Panc1 (cell line): ENCODE results near the gene DDX27. TPM values are rescaled to one million over a fixed set of nuclear protein-coding genes. Genes with fewer than 3 reads are reported as not detected.

ENCODE experiments used
- ATAC-seq: fragments of 200-7000 bp; cut with Tn5 transposase; 2 replicates; pipeline ENCODE4 v1.9.1; 2020; ENCODE audit warnings: mild to moderate bottlenecking, moderate library complexity
- BruUV-seq: library from RNA; stranded (reverse); fragments of 400-500 nt; replicated peaks from 2 replicates; lab custom pipeline; 2021; lab: Mats Ljungman, UMichigan
- CTCF ChIA-PET: fragments of 300-600 bp; sonication (Branson Sonifier 250); formaldehyde crosslinking; loops from one replicate; lab custom pipeline; 2022; ENCODE audit warnings: antibody characterized with exemption; lab: Charles Lee
- POLR2A ChIA-PET: fragments of 300-600 bp; sonication (Branson Sonifier 250); formaldehyde crosslinking; loops from one replicate; lab custom pipeline; 2022; ENCODE audit warnings: antibody characterized with exemption; lab: Charles Lee
- DNase-seq: peaks from one replicate; pipeline ENCODE4 v3.0.0-alpha.2; 2010; ENCODE audit warnings: low read depth, low spot score
- H3K27ac ChIP-seq: 2 replicates; pipeline ENCODE4 v1.5.1; 2011; ENCODE audit warnings: mild to moderate bottlenecking, low read length, inconsistent platforms
- H3K27me3 ChIP-seq: fragments of 200-500 bp; sonication (Bioruptor generic); 2 replicates; pipeline ENCODE4 v1.6.0; 2014; ENCODE audit warnings: low read length, inconsistent platforms; ENCODE audit not compliant: control insufficient read depth, insufficient read depth
- H3K36me3 ChIP-seq: fragments of 200-500 bp; sonication (Bioruptor generic); 2 replicates; pipeline ENCODE4 v1.5.1; 2014; ENCODE audit warnings: inconsistent platforms, mild to moderate bottlenecking, low read length, moderate library complexity; ENCODE audit not compliant: control insufficient read depth, insufficient read depth
- H3K4me1 ChIP-seq: 2 replicates; pipeline ENCODE4 v1.5.1; 2011; ENCODE audit warnings: inconsistent platforms, mild to moderate bottlenecking, low read length, moderate library complexity; ENCODE audit not compliant: control insufficient read depth, insufficient read depth
- H3K4me3 ChIP-seq, 2 experiments: 2 replicates each; pipeline ENCODE4 v1.5.1; 2011 to 2012; ENCODE audit warnings: low read depth in 2 of 2, low read length in 2 of 2, mild to moderate bottlenecking in 2 of 2, inconsistent platforms in 1 of 2, moderate library complexity in 1 of 2
- H3K9me3 ChIP-seq: fragments of 200-500 bp; sonication (Bioruptor generic); 2 replicates; pipeline ENCODE4 v1.5.1; 2014; ENCODE audit warnings: low read depth, mild to moderate bottlenecking, inconsistent platforms, low read length, moderate library complexity; ENCODE audit not compliant: control insufficient read depth, insufficient read depth
- CTCF ChIP-seq: fragments of 450-650 bp; IDR thresholded peaks from 2 replicates; pipeline ENCODE4 v1.5.1; 2017; ENCODE audit warnings: mild to moderate bottlenecking
- POLR2AphosphoS5 ChIP-seq: IDR thresholded peaks from 2 replicates; pipeline ENCODE4 v1.6.1; 2012; ENCODE audit warnings: mild to moderate bottlenecking, low read depth, low read length, moderate library complexity
- REST ChIP-seq, 2 experiments: IDR thresholded peaks; 2 replicates each; pipeline ENCODE4 v1.6.1; 2011 to 2012; ENCODE audit warnings: low read depth in 2 of 2, control low read depth in 1 of 2, low read length in 1 of 2, mild to moderate bottlenecking in 1 of 2, moderate library complexity in 1 of 2; ENCODE audit not compliant: insufficient read depth in 1 of 2
- SIN3A ChIP-seq: IDR thresholded peaks from 2 replicates; pipeline ENCODE4 v1.6.1; 2012; ENCODE audit warnings: low read depth, mild to moderate bottlenecking, low read length, moderate library complexity, borderline replicate concordance; ENCODE audit not compliant: insufficient read depth
- TCF7L2 ChIP-seq: IDR thresholded peaks from 2 replicates; pipeline ENCODE4 v1.6.1; 2011; ENCODE audit warnings: mild to moderate bottlenecking, low read depth, low read length, inconsistent platforms
- in situ Hi-C: cut with HindIII; loops from 2 replicates; pipeline ENCODE4 v1.10.0; 2016; ENCODE audit warnings: low sequenced_read_pairs, low pct_unique_long_range_greater_than_20kb
- intact Hi-C: fragments of 100-400 bp; cut with micrococcal nuclease; formaldehyde crosslinking; loops from one replicate; pipeline ENCODE4 v1.10.0; 2022; ENCODE audit not compliant: unreplicated experiment
- total RNA-seq: library from RNA; stranded (reverse); gene quantifications from one replicate; pipeline ENCODE4 v1.2.1, GENCODE V29; 2021; ENCODE audit not compliant: unreplicated experiment

DDX27 gene
- total RNA-seq, 1 experiment from 2014 or later, result 63.4 TPM

- no peaks in the 10 kb centered on the region for H3K27me3 ChIP-seq
- ChIA-PET POLR2A (no interaction called here), CTCF (no interaction called here)
- peaks cover 30% of the 10 kb centered on the region for H3K36me3 ChIP-seq
- in situ Hi-C loops, result no loop called here
- DNase-seq (no peak), ATAC-seq (no peak)
- H3K4me3 ChIP-seq, result peak overlapping the region in 1 of 2 experiments; percentile 96; a peak in 1 of 4 replicates
- H3K9me3 ChIP-seq, result no peaks in the 10 kb centered on the region
- H3K4me1 ChIP-seq, result peaks cover 9% of the 10 kb centered on the region
- no peak for TF ChIP-seq TCF7L2
- TF ChIP-seq POLR2AphosphoS5, result no peak
- TF ChIP-seq CTCF, result no peak
- no peak for TF ChIP-seq REST (IDR thresholded peaks at IDR 0.05; ENCODE audit: insufficient read depth in 1 of 2, low read depth in 2 of 2, low read length in 1 of 2)
- TF ChIP-seq SIN3A, result no peak
- no TSS peak for BruUV-seq
- peak overlapping the region; percentile 77 for H3K27ac ChIP-seq
- intact Hi-C loops, result no loop called here
Observed at GRCh38 chr20:49275636-49276035, 56.4 kb downstream of the DDX27 start.

GRCh38 chr20:49276161-49276960 lies 57.1 kb downstream of the DDX27 start:
- Histone ChIP-seq H3K4me1 (peaks cover 10% of the 10 kb centered on the region), H3K4me3 (peak overlapping the region; percentile 93 to 96), H3K9me3 (no peaks in the 10 kb centered on the region), H3K27me3 (no peaks in the 10 kb centered on the region), H3K27ac (peak overlapping the region; percentile 77), H3K36me3 (peaks cover 36% of the 10 kb centered on the region)
- ChIA-PET POLR2A (interaction anchor here (0.6 to 0.7 kb wide), 2 partner anchors 93 to 615 kb away, joined by 3 to 5 read pairs; no protein-coding TSS in a partner anchor), CTCF (no interaction called here)
- ATAC-seq, result no peak
- DNase-seq, result no peak
- TF ChIP-seq SIN3A, result no peak
- no peak for TF ChIP-seq REST (IDR thresholded peaks at IDR 0.05; ENCODE audit: insufficient read depth in 1 of 2, low read depth in 2 of 2, low read length in 1 of 2)
- no peak for TF ChIP-seq TCF7L2
- no peak for TF ChIP-seq POLR2AphosphoS5
- no peak for TF ChIP-seq CTCF
- in situ Hi-C loops, result no loop called here
- intact Hi-C loops, result no loop called here
- TSS peak; percentile 82 for BruUV-seq
